ENCODE results near the gene RAX.

GRCh38 chr18:59228351-59228750, 44.9 kb downstream of the RAX start:
- TF ChIP-seq TAF1 (IDR thresholded peaks at IDR 0.05; ENCODE audit: borderline replicate concordance, low read depth, low read length) (no peak), POLR2A (IDR thresholded peaks at IDR 0.05; ENCODE audit: low read depth, low read length) (no peak)

Data from GM12892 (cell line).